ENCODE data around the gene BBS2.

- TF ChIP-seq CTCF (IDR thresholded peaks at IDR 0.05) (no peak), POLR2A (IDR thresholded peaks at IDR 0.05) (no peak)
Observed at GRCh38 chr16:56551796-56552738, 32.2 kb upstream of the BBS2 start.

All from body of pancreas (tissue), 4 donors.